Kidney (tissue), 14 donors: ENCODE results near the gene ZNF516. TPM values are rescaled to one million over a fixed set of nuclear protein-coding genes. Genes with fewer than 3 reads are reported as not detected.

Source experiments
- DNase-seq, 5 donors: peaks; one replicate each; pipeline ENCODE4 v3.0.0-alpha.2; 2013 to 2020
- FAIRE-seq: peaks from 2 replicates; lab custom pipeline; 2012; peaks lifted over from hg19 to GRCh38; lab: Jason Lieb, UNC
- H3K27ac ChIP-seq, 2 donors: one replicate each; pipeline ENCODE4 v1.7.0; 2013; ENCODE audit warnings: low read depth in 2 of 2, low read length in 2 of 2, inconsistent platforms in 1 of 2
- H3K27me3 ChIP-seq: one replicate; pipeline ENCODE4 v1.7.1; 2013; ENCODE audit warnings: low read length, inconsistent platforms; ENCODE audit not compliant: control insufficient read depth, insufficient read depth
- H3K36me3 ChIP-seq, 3 donors: one replicate each; pipeline versions ENCODE4 v1.7.0 to v1.7.1; 2013; ENCODE audit warnings: low read length in 3 of 3, control low read depth in 1 of 3, inconsistent platforms in 1 of 3; ENCODE audit not compliant: insufficient read depth in 3 of 3, control insufficient read depth in 2 of 3
- H3K4me1 ChIP-seq, 3 donors: one replicate each; pipeline versions ENCODE4 v1.7.0 to v1.7.1; 2013; ENCODE audit warnings: low read length in 3 of 3, inconsistent platforms in 1 of 3, low read depth in 1 of 3; ENCODE audit not compliant: control insufficient read depth in 2 of 3, insufficient read depth in 2 of 3
- H3K4me3 ChIP-seq, 3 donors: one replicate each; pipeline versions ENCODE4 v1.7.0 to v1.8.1; 2013; ENCODE audit warnings: low read length in 3 of 3, control low read depth in 1 of 3, inconsistent platforms in 1 of 3
- H3K9ac ChIP-seq, 3 donors: one replicate each; pipeline versions ENCODE4 v1.7.0 to v1.7.1; 2013; ENCODE audit warnings: low read length in 3 of 3, control low read depth in 1 of 3, inconsistent platforms in 1 of 3
- H3K9me3 ChIP-seq, 3 donors: one replicate each; pipeline versions ENCODE4 v1.7.0 to v1.7.1; 2013; ENCODE audit warnings: low read length in 3 of 3, control low read depth in 1 of 3, inconsistent platforms in 1 of 3; ENCODE audit not compliant: control insufficient read depth in 2 of 3, insufficient read depth in 1 of 3
- CTCF ChIP-seq: IDR thresholded peaks from 3 replicates; pipeline ENCODE4 v1.5.1; 2012; ENCODE audit warnings: mild to moderate bottlenecking, moderate library complexity, borderline replicate concordance; ENCODE audit not compliant: insufficient read depth; ENCODE audit errors: extremely low read depth
- intact Hi-C: fragments of 100-400 bp; cut with DNase I; formaldehyde crosslinking; loops from one replicate; pipeline ENCODE4 v1.11.1; 2022
- polyA plus RNA-seq: library from polyadenylated mRNA; stranded (reverse); fragments of 350-450 nt; fragmentation: Illumina TruSeq; extraction: RNeasy Lipid Tissue Mini Kit (QIAGEN cat#74804); gene quantifications from one replicate; pipeline ENCODE4 v1.2.3, GENCODE V29; 2014; ENCODE audit warnings: low read depth, low replicate concordance; ENCODE audit not compliant: insufficient read depth
- total RNA-seq: library from RNA; stranded (reverse); fragmentation: NEBNext Ultra II Directional; extraction: Animal tissue kit (Norgen Biotek cat#: 25700); gene quantifications from one replicate; pipeline ENCODE4 v1.2.1, GENCODE V29; 2021
- donor health status: control.
- donor health status: control.
- donor health status: control.
- donor health status: control.
- donor health status: control.
- donor health status: DM: yes; HTN: yes; CAD: no.
- donor health status: Normal renal cell carcinoma (clear cell type).

ZNF516 gene
- total and polyA plus RNA-seq, 2 donors from 2014 or later: 6.7 to 28.7 TPM

- Histone ChIP-seq H3K4me3 (no peak overlapping the region), H3K9me3 (no peaks in the 10 kb centered on the region), H3K4me1 (no peaks in the 10 kb centered on the region), H3K27ac (no peak overlapping the region), H3K36me3 (no peaks in the 10 kb centered on the region), H3K9ac (no peak overlapping the region), H3K27me3 (no peaks in the 10 kb centered on the region)
- FAIRE-seq (no peak), DNase-seq (peak in 1 of 5 donors; percentile 57)
- intact Hi-C loops: no loop called here
- TF ChIP-seq CTCF: no peak
Measured at GRCh38 chr18:76506974-76507764, 12.1 kb upstream of the ZNF516 start.

GRCh38 chr18:76506395-76506794 lies 11.4 kb upstream of the ZNF516 start:
- H3K27ac ChIP-seq: no peak overlapping the region
- H3K9ac ChIP-seq: no peak overlapping the region
- TF ChIP-seq CTCF: no peak
- intact Hi-C loops: no loop called here
- H3K4me3 ChIP-seq: no peak overlapping the region
- H3K27me3 ChIP-seq: no peaks in the 10 kb centered on the region
- DNase-seq: peak in 1 of 5 donors; percentile 53
- no peaks in the 10 kb centered on the region for H3K9me3 ChIP-seq
- no peak for FAIRE-seq
- no peaks in the 10 kb centered on the region for H3K36me3 ChIP-seq
- no peaks in the 10 kb centered on the region for H3K4me1 ChIP-seq

- no peak for DNase-seq
- H3K36me3 ChIP-seq: no peaks in the 10 kb centered on the region
- no peak for TF ChIP-seq CTCF
- intact Hi-C loops: no loop called here
- no peak overlapping the region for H3K9ac ChIP-seq
- no peak overlapping the region for H3K4me3 ChIP-seq
- H3K9me3 ChIP-seq: no peaks in the 10 kb centered on the region
- no peaks in the 10 kb centered on the region for H3K4me1 ChIP-seq
- no peak overlapping the region for H3K27ac ChIP-seq
- no peaks in the 10 kb centered on the region for H3K27me3 ChIP-seq
- no peak for FAIRE-seq
Measured at GRCh38 chr18:76505614-76506013, 10.6 kb upstream of the ZNF516 start.
